H1 (cell line): ENCODE measurements around the gene SH3RF3. TPM values are rescaled to one million over a fixed set of nuclear protein-coding genes. Genes with fewer than 3 reads are reported as not detected.

Experiments used
- CBX5 ChIP-seq: fragments of 300-800, 300-1000 bp; sonication (generic); IDR thresholded peaks from 2 replicates; pipeline ENCODE4 v1.7.1; 2016; ENCODE audit warnings: antibody characterized with exemption, low read length, low read depth
- CBX8 ChIP-seq: fragments of 300-800, 300-1000 bp; sonication (generic); IDR thresholded peaks from 2 replicates; pipeline ENCODE4 v1.7.1; 2016; ENCODE audit warnings: low read depth, low read length, borderline replicate concordance
- CHD1 ChIP-seq: IDR thresholded peaks from 2 replicates; pipeline ENCODE4 v1.6.1; 2012; ENCODE audit warnings: low read depth, low read length, improper control_type of control experiment
- CHD7 ChIP-seq: fragments of 300-600 bp; sonication (generic); IDR thresholded peaks from 2 replicates; pipeline ENCODE4 v1.7.1; 2012; ENCODE audit warnings: low read length, moderate library complexity, mild to moderate bottlenecking, inconsistent platforms; ENCODE audit not compliant: insufficient replicate concordance
- GTF2F1 ChIP-seq: IDR thresholded peaks from 2 replicates; pipeline ENCODE4 v1.6.1; 2012; ENCODE audit warnings: low read depth, low read length, improper control_type of control experiment, borderline replicate concordance
- NRF1 ChIP-seq: IDR thresholded peaks from 2 replicates; pipeline ENCODE4 v1.6.1; 2011; ENCODE audit warnings: mild to moderate bottlenecking, low read depth, low read length, improper control_type of control experiment
- POLR2AphosphoS5 ChIP-seq: IDR thresholded peaks from 2 replicates; pipeline ENCODE4 v1.6.1; 2011; ENCODE audit warnings: low read depth, low read length
- RBBP5 ChIP-seq: IDR thresholded peaks from 2 replicates; pipeline ENCODE4 v1.7.1; 2012; ENCODE audit warnings: low read depth, mild to moderate bottlenecking, inconsistent platforms, low read length, moderate library complexity, borderline replicate concordance
- TEAD4 ChIP-seq: IDR thresholded peaks from 2 replicates; pipeline ENCODE4 v1.6.1; 2012; ENCODE audit warnings: low read depth, low read length, inconsistent platforms, mixed read lengths
- polyA plus RNA-seq, 7 experiments: library from polyadenylated mRNA; depleted of rRNA in 3 of 7; stranded (reverse) in 5 of 7; unstranded in 2 of 7; fragments of >200 nt in 5 of 7; fragments of 200-250 nt in 2 of 7; gene quantifications; 1 replicate in 5 of 7; 2 replicates in 1 of 7; 4 replicates in 1 of 7; pipeline versions ENCODE4 v1.2.1 to v1.2.3, GENCODE V29; 2011 to 2013; ENCODE audit warnings: missing spikeins in 2 of 7, mixed read lengths in 2 of 7
- total RNA-seq: library from RNA; stranded (reverse); fragmentation: NEBNext Ultra II Directional; extraction: Animal tissue kit (Norgen Biotek cat#: 25700); gene quantifications from 2 replicates; pipeline ENCODE4 v1.2.1, GENCODE V29; 2021

SH3RF3 gene
- total and polyA plus RNA-seq, 2 of the 8 experiments (the other 6 are each of a cell fraction or from before 2014, with no cell fraction given) = 0.11 to 0.65 TPM

GRCh38 chr2:109231428-109231827 lies 102.4 kb downstream of the SH3RF3 start (continued):
- TF ChIP-seq CHD7 = no peak
- TF ChIP-seq CBX8 = no peak
- no peak for TF ChIP-seq POLR2AphosphoS5
- no peak for TF ChIP-seq CHD1
- TF ChIP-seq CBX5 = no peak
- TF ChIP-seq NRF1 = no peak
- no peak for TF ChIP-seq TEAD4
- TF ChIP-seq RBBP5 = no peak
- TF ChIP-seq GTF2F1 = no peak
